HG03135 (cell line): ENCODE results near the gene TRMT11.

ENCODE experiments used
- ATAC-seq: cut with Tn5 transposase; IDR thresholded peaks from one replicate; pipeline ENCODE4 v1.9.1; 2021; ENCODE audit warnings: mild to moderate bottlenecking, moderate library complexity; ENCODE audit not compliant: unreplicated experiment

TRMT11 gene

DNA sequence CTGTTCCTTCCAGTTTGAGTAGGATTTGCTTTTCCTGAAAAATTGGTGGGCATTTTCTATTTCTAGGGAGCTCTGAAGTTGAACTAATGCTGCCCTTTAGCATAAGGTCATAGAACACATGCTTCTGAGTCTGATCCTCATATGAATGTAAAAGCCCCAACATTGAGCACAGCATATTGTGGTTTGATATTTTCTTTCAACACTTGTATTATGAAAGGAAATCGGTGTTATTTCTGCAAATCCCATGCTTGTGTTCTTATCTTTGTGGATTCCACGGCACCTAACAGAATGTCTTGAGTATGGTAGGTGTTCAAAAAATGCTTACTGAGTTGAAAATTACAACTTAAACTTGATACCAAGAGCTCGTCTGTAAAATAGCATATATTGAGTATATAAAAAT is 85.8 kb downstream of the TRMT11 start:
- ATAC-seq, result no peak

DNA sequence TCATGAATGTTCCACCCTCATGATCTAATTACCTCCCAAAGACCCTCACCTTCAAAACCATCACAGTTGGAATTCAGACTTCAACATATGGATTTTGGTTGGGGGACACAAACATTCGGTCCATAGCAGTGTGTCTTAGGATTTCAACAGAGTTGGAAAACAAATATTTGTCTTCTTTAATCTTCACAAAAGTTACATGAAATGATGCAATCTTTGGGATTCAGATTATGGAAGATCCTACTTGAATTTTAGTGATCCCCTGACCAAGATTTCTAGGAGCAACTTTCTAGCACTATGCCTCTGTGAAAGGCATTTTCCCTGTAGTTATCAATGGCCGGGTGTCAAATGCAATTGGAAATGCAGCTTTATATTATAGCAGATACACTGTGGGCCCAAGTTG is 86.5 kb downstream of the TRMT11 start:
- no peak for ATAC-seq

GRCh38 chr6:126075335-126076071 is 89.2 kb downstream of the TRMT11 start:
- ATAC-seq, result no peak

DNA sequence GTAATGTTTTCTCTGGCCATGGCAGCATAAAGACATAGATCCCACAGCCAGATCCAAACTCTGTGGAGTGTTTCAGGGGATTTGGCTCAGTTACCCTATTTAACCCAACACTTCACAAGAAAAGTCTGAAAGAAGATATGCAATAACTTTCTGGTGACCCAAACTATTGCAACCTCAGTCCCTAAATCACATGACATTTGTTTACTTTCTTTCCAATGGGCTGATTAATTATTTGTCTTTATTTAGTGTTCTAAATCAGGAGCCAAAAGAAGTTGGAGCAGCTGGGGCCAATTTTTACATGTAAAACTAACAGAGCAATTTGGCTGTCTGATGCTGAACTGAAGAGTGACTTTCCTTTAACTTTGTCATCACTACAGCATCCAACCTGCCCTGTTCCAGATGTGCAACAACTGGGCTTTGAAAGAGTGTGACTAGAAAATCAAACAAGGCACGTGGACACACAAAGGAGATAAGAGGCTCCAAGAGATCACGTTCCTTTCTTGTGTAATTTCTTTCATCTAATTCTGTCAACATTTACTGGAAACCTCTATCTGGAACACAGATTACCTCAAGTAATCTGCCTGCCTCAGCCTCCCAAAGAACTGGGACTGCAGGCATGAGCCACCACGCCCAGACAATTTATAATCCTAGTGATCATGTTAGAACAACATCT is 90.8 kb downstream of the TRMT11 start:
- no peak for ATAC-seq

DNA sequence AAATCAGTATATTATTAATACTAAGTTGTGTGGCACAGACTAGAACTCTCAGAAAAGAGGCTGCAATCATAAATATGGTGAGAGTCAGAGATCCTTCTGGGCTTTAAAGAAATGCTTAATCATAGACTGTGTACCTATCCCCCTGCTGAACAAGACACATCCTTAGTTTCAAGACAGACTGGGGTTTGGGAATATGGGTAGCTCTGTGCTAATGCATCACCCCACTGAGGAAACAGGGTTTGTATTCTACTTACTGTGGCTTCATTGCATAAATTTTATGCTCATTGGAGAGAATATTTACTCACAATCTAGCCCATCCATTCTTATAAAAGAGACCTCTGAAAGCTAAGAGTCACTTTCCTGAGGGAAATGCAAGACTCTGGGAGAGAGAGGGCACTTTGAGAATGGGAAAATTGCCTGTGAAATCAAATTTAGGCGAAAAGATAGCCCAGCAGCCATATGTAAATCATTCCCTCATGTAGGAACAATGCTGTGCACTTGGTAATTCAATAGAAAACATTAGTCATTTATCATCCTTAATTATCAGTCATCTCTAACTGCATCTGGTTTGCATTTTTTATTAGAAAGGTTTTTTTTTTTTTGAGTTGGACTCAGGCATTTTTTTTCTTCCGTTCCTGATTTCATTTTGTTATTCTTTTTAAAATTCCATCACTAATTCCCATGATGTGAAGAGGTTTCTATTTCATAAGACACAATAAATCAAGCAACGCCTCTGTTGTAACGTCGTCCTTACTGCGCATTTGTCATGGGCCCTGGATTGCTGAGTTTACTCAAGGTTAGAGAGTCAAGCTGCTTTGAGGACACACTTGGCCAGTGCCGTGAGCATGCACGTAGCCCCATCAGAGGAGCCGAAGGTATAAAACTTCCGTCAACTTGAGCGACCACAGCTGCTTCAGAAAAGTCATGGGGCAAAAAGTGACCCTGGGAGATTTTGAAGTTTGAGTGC is 91.8 kb downstream of the TRMT11 start:
- ATAC-seq, result no peak

DNA sequence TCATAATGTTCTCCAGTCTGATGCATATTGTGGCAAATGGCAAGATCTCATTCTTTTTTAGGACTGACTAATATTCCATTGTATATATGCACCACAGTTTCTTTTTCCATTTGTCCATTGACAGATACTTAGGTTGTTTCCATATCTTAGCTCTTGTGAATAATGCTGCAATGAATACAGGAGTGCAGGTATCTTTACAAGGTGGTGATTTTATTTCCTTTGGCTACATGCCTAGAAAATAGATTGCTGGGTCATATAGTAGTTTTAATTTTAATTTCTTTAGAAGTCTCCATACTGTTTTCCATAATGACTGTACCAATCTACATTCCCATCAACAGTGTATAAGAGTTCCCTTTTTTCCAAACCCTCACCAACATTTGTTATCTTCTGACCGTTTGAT is 97.5 kb downstream of the TRMT11 start:
- no peak for ATAC-seq

- ATAC-seq, result peak; percentile 87
Measured at GRCh38 chr6:126086560-126086959, 100.2 kb downstream of the TRMT11 start.
